Measurements from ENCODE around the gene COL11A2. TPM values are rescaled to one million over a fixed set of nuclear protein-coding genes. Genes with fewer than 3 reads are reported as not detected.
A peak's percentile ranks its signal among the peaks of the same experiment; 100 is the strongest.

COL11A2 gene
- total RNA-seq, 2 donors from 2014 or later, result 1.9 to 3.4 TPM

DNA sequence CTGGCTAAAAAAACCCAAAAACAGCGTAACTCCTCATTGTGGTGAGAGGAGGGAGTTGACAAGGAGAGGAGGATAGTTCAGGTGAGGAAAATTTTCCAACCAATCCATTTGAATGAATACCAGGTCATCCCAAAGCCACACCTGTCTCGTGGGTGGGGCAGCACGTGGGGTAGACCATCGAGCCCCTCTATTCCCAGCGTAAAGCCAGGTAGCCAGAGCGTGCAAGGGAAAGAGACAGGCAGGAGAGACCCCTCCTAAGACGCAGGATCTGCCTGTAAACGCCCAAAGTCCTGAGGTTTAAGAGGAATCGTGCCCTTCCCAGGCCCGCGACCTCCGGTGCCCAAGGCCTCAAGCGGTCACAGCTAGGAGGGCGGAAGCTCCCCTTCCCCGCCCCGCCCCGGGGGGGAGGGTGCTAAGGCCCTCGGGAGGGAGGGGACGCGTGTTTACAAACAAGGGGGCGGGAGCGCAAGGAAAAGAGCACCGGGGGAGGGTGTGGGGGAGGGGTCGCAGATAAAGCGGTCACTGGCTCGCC lies 7.5 kb upstream of the COL11A2 start:
- Histone ChIP-seq H3K27ac (peak overlapping the region; percentile 97 to 99), H3K4me1 (ENCODE audit: control insufficient read depth in 1 of 2, low read depth in 2 of 2) (peaks cover 26 to 48% of the 10 kb centered on the region in 2 donors), H3K4me3 (peak overlapping the region; percentile 99), H3K9me3 (no peaks in the 10 kb centered on the region), H3K27me3 (replicated peaks; ENCODE audit: insufficient read depth) (no peaks in the 10 kb centered on the region), H3K36me3 (peaks cover 38% of the 10 kb centered on the region)
- DNase-seq (ENCODE audit: low spot score), result no peak
- no peak for ATAC-seq (ENCODE audit: insufficient number of reproducible peaks, low FRiP score, low read depth)
- TF ChIP-seq, protein P1, sequence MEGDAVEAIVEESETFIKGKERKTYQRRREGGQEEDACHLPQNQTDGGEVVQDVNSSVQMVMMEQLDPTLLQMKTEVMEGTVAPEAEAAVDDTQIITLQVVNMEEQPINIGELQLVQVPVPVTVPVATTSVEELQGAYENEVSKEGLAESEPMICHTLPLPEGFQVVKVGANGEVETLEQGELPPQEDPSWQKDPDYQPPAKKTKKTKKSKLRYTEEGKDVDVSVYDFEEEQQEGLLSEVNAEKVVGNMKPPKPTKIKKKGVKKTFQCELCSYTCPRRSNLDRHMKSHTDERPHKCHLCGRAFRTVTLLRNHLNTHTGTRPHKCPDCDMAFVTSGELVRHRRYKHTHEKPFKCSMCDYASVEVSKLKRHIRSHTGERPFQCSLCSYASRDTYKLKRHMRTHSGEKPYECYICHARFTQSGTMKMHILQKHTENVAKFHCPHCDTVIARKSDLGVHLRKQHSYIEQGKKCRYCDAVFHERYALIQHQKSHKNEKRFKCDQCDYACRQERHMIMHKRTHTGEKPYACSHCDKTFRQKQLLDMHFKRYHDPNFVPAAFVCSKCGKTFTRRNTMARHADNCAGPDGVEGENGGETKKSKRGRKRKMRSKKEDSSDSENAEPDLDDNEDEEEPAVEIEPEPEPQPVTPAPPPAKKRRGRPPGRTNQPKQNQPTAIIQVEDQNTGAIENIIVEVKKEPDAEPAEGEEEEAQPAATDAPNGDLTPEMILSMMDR (IDR thresholded peaks at IDR 0.05), result no peak

DNA sequence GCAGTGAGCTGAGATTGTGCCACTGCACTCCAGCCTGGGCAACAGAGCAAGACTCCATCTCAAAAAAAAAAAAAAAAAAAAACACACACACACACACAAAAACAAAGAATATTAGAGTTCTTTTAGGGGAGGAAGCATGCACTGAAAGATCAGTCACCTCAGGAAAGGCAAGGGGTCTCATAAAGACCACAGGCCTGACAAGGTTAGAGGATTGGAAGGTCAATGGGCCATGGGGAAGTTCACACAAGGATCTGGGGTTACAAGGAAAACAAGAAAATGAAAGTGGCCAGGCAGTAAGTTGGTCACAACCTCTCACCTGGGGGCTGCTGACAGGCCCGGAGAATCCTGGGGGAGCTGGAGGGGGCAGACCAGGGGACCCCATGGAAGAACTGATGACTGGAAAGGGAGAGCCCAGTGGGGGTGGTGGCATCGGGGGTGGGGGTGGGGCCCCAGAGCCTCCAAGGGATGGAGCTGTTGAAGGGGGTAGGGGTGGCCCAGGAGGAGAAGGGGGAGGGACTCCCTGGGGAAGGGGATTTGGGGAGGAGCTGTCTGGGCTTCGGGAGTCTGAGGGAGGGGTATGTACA lies 6.7 kb upstream of the COL11A2 start:
- H3K4me1 ChIP-seq (ENCODE audit: control insufficient read depth in 1 of 2, low read depth in 2 of 2), result peaks cover 22 to 44% of the 10 kb centered on the region in 2 donors
- no peaks in the 10 kb centered on the region for H3K9me3 ChIP-seq
- ATAC-seq (ENCODE audit: insufficient number of reproducible peaks, low FRiP score, low read depth) (no peak), DNase-seq (ENCODE audit: low spot score) (no peak)
- peak overlapping the region; percentile 99 for H3K4me3 ChIP-seq
- H3K36me3 ChIP-seq, result peaks cover 42% of the 10 kb centered on the region
- peak overlapping the region; percentile 97 to 99 for H3K27ac ChIP-seq
- TF ChIP-seq, protein P1 (IDR thresholded peaks at IDR 0.05), result no peak
- no peaks in the 10 kb centered on the region for H3K27me3 ChIP-seq (replicated peaks; ENCODE audit: insufficient read depth)

DNA sequence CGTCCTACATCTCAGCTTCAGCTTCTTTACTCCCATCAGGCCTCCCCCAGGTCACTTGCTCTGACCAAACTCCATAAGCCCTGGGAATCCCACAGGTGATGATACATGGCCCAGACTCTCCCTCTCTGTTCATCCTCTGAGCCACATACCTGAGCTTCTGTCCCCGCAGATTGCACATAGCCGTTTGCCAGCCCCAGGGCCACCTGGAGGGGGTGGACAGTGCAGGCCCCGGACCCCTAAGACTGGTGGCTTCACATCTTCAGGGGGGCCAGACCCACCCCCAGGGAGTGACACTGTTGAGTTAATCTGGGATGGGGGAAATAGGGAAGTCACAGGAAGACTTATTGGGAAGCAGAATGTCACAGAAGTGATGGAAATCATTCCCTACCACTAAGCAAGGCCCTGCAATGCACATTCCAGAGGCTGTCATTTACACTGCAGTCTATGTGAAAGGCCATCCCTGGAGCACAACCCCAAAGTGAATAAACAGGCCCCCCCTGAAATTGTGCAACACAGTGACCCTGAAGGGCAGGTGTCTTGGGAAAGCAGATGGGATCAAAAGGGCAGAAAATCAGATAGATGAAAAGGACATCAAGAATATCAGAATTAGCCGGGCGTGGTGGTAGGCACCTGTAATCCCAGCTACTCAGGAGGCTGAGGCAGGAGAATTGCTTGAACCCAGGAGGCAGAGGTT lies 6.0 kb upstream of the COL11A2 start:
- Histone ChIP-seq H3K4me1 (ENCODE audit: control insufficient read depth in 1 of 2, low read depth in 2 of 2) (peaks cover 20 to 38% of the 10 kb centered on the region in 2 donors), H3K36me3 (peaks cover 37% of the 10 kb centered on the region), H3K4me3 (no peak overlapping the region), H3K27ac (no peak overlapping the region), H3K9me3 (no peaks in the 10 kb centered on the region), H3K27me3 (replicated peaks; ENCODE audit: insufficient read depth) (no peaks in the 10 kb centered on the region)
- TF ChIP-seq, protein P1 (IDR thresholded peaks at IDR 0.05), result no peak
- DNase-seq (ENCODE audit: low spot score) (no peak), ATAC-seq (ENCODE audit: insufficient number of reproducible peaks, low FRiP score, low read depth) (no peak)

DNA sequence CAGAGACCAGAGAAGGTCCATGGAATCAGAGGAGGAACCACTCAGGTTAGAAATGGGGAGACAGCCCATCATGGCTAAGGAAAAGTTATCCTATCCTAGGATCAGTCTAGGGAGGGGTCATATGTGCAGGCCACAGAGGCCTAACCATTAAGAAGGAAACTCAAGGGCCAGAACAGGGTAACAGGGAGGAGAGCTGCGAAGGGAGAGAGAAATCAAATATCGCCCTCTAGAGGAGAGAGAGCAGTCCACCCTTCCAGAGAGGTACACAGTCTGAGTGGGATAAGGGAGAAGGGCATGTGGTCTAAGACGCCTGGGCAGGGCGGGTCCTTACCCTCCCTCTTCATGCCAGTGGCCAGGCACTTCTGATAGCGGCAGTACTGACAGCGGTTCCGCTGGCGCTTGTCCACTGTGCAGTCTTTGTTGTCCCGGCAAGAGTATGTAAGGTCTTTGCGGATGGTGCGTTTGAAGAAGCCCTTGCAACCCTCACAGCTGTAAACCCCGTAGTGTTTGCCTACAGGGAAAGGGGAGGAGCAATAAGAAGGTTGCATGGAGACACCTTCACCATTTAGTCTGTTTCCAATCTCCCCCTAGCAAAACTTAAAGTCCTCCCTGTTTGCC lies 5.3 kb upstream of the COL11A2 start:
- H3K27ac ChIP-seq, result no peak overlapping the region
- DNase-seq (ENCODE audit: low spot score) (no peak), ATAC-seq (ENCODE audit: insufficient number of reproducible peaks, low FRiP score, low read depth) (no peak)
- H3K9me3 ChIP-seq, result no peaks in the 10 kb centered on the region
- H3K36me3 ChIP-seq, result peaks cover 30% of the 10 kb centered on the region
- peaks cover 24 to 43% of the 10 kb centered on the region in 2 donors for H3K4me1 ChIP-seq (ENCODE audit: control insufficient read depth in 1 of 2, low read depth in 2 of 2)
- TF ChIP-seq, protein P1 (IDR thresholded peaks at IDR 0.05), result peak; percentile 52
- no peaks in the 10 kb centered on the region for H3K27me3 ChIP-seq (replicated peaks; ENCODE audit: insufficient read depth)
- no peak overlapping the region for H3K4me3 ChIP-seq
